ENCODE data around the gene MICB. TPM values are rescaled to one million over a fixed set of nuclear protein-coding genes. Genes with fewer than 3 reads are reported as not detected.
A peak's percentile ranks its signal among the peaks of the same experiment; 100 is the strongest.

MICB gene
- total RNA-seq, 2 experiments from 2014 or later, result 14.3 to 14.7 TPM

GRCh38 chr6:31466466-31466865, 31.5 kb upstream of the MICB start:
- H3K9me3 ChIP-seq (ENCODE audit: control insufficient read depth in 1 of 2, insufficient read depth in 1 of 2, low read length in 2 of 2), result no peaks in the 10 kb centered on the region
- peak overlapping the region in 1 of 2 donors; percentile 26 for H3K27ac ChIP-seq (ENCODE audit: low read depth in 1 of 2, low read length in 2 of 2)
- Mint-ChIP-seq H3K27me3 (no peaks in the 10 kb centered on the region), H3K36me3 (ENCODE audit: low read depth) (peaks cover 62% of the 10 kb centered on the region), H3K4me1 (ENCODE audit: low read depth) (peaks cover 95% of the 10 kb centered on the region), H3K27ac (peak overlapping the region; percentile 96), H3K4me3 (peak overlapping the region; percentile 99), H3K9me3 (no peaks in the 10 kb centered on the region)
- TF ChIP-seq CTCF (IDR thresholded peaks at IDR 0.05), result no peak
- intact Hi-C loops (cut with DNase I, micrococcal nuclease), result no loop called here
- DNase-seq (no peak), ATAC-seq (ENCODE audit: poor library complexity) (no peak)
- no peaks in the 10 kb centered on the region for H3K27me3 ChIP-seq (ENCODE audit: control insufficient read depth in 1 of 2, insufficient read depth in 2 of 2, low read length in 2 of 2)
- POLR2A ChIA-PET, result interaction anchor here (1.3 kb wide), 1 partner anchor 64 kb away, joined by 3 read pairs; no protein-coding TSS in a partner anchor
- H3K36me3 ChIP-seq (ENCODE audit: insufficient read depth, low read length), result peaks cover 44% of the 10 kb centered on the region
- CTCF ChIA-PET, result interaction anchor here (1.2 kb wide), 1 partner anchor 67 kb away, joined by 3 read pairs; no protein-coding TSS in a partner anchor
- peaks cover 90% of the 10 kb centered on the region for H3K4me1 ChIP-seq (ENCODE audit: insufficient read depth, low read length)
- peak overlapping the region; percentile 89 for H3K4me3 ChIP-seq (ENCODE audit: low read length)

- Histone ChIP-seq H3K36me3 (ENCODE audit: insufficient read depth, low read length) (peaks cover 44% of the 10 kb centered on the region), H3K27me3 (ENCODE audit: control insufficient read depth in 1 of 2, insufficient read depth in 2 of 2, low read length in 2 of 2) (no peaks in the 10 kb centered on the region), H3K4me3 (ENCODE audit: low read length) (peak overlapping the region; percentile 89), H3K27ac (ENCODE audit: low read depth in 1 of 2, low read length in 2 of 2) (no peak overlapping the region), H3K9me3 (ENCODE audit: control insufficient read depth in 1 of 2, insufficient read depth in 1 of 2, low read length in 2 of 2) (no peaks in the 10 kb centered on the region), H3K4me1 (ENCODE audit: insufficient read depth, low read length) (peaks cover 90% of the 10 kb centered on the region)
- ChIA-PET CTCF (no interaction called here), POLR2A (no interaction called here)
- Mint-ChIP-seq H3K27me3 (no peaks in the 10 kb centered on the region), H3K4me3 (peak overlapping the region; percentile 99), H3K9me3 (no peaks in the 10 kb centered on the region), H3K27ac (peak overlapping the region; percentile 96), H3K36me3 (ENCODE audit: low read depth) (peaks cover 62% of the 10 kb centered on the region), H3K4me1 (ENCODE audit: low read depth) (peaks cover 96% of the 10 kb centered on the region)
- intact Hi-C loops (cut with DNase I, micrococcal nuclease), result no loop called here
- TF ChIP-seq CTCF (IDR thresholded peaks at IDR 0.05), result no peak
- ATAC-seq (ENCODE audit: poor library complexity) (no peak), DNase-seq (no peak)
Measured at GRCh38 chr6:31467151-31467550, 30.8 kb upstream of the MICB start.

DNA sequence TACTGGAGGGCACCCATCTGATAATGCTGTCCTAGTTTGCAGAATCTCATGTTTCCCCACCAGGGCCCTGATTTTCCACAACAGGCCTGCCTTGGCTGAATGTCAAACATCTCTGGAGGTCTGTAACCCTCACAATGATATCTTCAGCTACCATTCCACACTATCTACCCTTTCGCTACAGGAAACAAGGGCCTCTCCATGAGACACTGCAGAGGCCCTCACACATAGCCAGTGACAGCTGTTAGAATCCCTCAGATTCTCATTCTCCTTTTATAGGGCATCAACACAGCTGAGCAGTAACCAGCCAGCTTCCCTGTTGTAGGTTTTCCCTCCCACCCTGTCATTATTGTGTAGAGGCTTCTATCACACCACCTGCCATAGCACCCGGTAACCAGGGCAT, 29.6 kb upstream of the MICB start:
- H3K9me3 Mint-ChIP-seq, result no peaks in the 10 kb centered on the region
- H3K36me3 Mint-ChIP-seq (ENCODE audit: low read depth), result peaks cover 54% of the 10 kb centered on the region
- intact Hi-C loops (cut with DNase I, micrococcal nuclease), result no loop called here
- H3K4me3 Mint-ChIP-seq, result peak overlapping the region; percentile 75
- peaks cover 96% of the 10 kb centered on the region for H3K4me1 Mint-ChIP-seq (ENCODE audit: low read depth)
- CTCF ChIA-PET, result no interaction called here
- H3K36me3 ChIP-seq (ENCODE audit: insufficient read depth, low read length), result peaks cover 49% of the 10 kb centered on the region
- no peaks in the 10 kb centered on the region for H3K27me3 Mint-ChIP-seq
- peak overlapping the region; percentile 96 for H3K27ac Mint-ChIP-seq
- ATAC-seq (ENCODE audit: poor library complexity), result no peak
- TF ChIP-seq CTCF (IDR thresholded peaks at IDR 0.05), result no peak
- no peak overlapping the region for H3K27ac ChIP-seq (ENCODE audit: low read depth in 1 of 2, low read length in 2 of 2)
- H3K4me1 ChIP-seq (ENCODE audit: insufficient read depth, low read length), result peaks cover 91% of the 10 kb centered on the region
- POLR2A ChIA-PET, result no interaction called here
- H3K27me3 ChIP-seq (ENCODE audit: control insufficient read depth in 1 of 2, insufficient read depth in 2 of 2, low read length in 2 of 2), result no peaks in the 10 kb centered on the region
- H3K9me3 ChIP-seq (ENCODE audit: control insufficient read depth in 1 of 2, insufficient read depth in 1 of 2, low read length in 2 of 2), result no peaks in the 10 kb centered on the region
- H3K4me3 ChIP-seq (ENCODE audit: low read length), result no peak overlapping the region
- no peak for DNase-seq

Data from CD4-positive, alpha-beta T cell (primary cell).